HepG2 (cell line): Measurements from ENCODE around the gene DOCK1. TPM values are rescaled to one million over a fixed set of nuclear protein-coding genes. Genes with fewer than 3 reads are reported as not detected.

Experiments used
- ATAC-seq: fragments of 200-7000 bp; cut with Tn5 transposase; 3 replicates; pipeline ENCODE4 v1.9.1; 2020; ENCODE audit warnings: mild to moderate bottlenecking, moderate library complexity
- BruUV-seq: library from RNA; stranded (reverse); fragments of 400-500 nt; replicated peaks from 2 replicates; lab custom pipeline; 2021; lab: Mats Ljungman, UMichigan
- CTCF ChIA-PET: fragments of 300-600 bp; formaldehyde crosslinking; extraction: SDS; loops from one replicate; lab custom pipeline; 2021; ENCODE audit warnings: low total read pairs, inconsistent platforms, low intra/inter-chr PET ratio; lab: Yijun Ruan, JAX
- POLR2A ChIA-PET: fragments of 350-600 bp; sonication (Branson Sonifier 250); formaldehyde crosslinking; loops from one replicate; lab custom pipeline; 2020; ENCODE audit warnings: antibody characterized with exemption, inconsistent platforms; lab: Yijun Ruan, JAX
- DNase-seq: peaks from one replicate; pipeline ENCODE4 v3.0.0-alpha.2; 2015; ENCODE audit warnings: low spot score
- FAIRE-seq: peaks from 3 replicates; lab custom pipeline; 2011; peaks lifted over from hg19 to GRCh38; lab: Jason Lieb, UNC
- H2AFZ ChIP-seq: one replicate; pipeline ENCODE4 v1.6.1; 2011; ENCODE audit warnings: low read length, inconsistent platforms
- H3K27ac ChIP-seq: fragments of 300-600 bp; 3 replicates; pipeline ENCODE4 v1.8.0; 2011; ENCODE audit warnings: mixed run types, mild to moderate bottlenecking, mixed read lengths, low read length, inconsistent platforms; ENCODE audit not compliant: insufficient read depth; ENCODE audit errors: extremely low read length
- H3K27me3 ChIP-seq, 2 experiments: fragments of 200-600 bp in 1 of 2; 2 replicates in 1 of 2; 3 replicates in 1 of 2; pipeline versions ENCODE4 v1.6.0 to v1.8.0; 2011; ENCODE audit warnings: low read length in 2 of 2, mild to moderate bottlenecking in 2 of 2, moderate library complexity in 2 of 2, inconsistent platforms in 1 of 2; ENCODE audit not compliant: insufficient read depth in 2 of 2, control insufficient read depth in 1 of 2
- H3K36me3 ChIP-seq, 2 experiments: fragments of 200-600 bp in 1 of 2; replicated peaks in 1 of 2; 2 replicates in 1 of 2; 3 replicates in 1 of 2; pipeline versions ENCODE4 v1.5.1 to v1.8.0; 2011; ENCODE audit warnings: low read length in 2 of 2, inconsistent platforms in 1 of 2; ENCODE audit not compliant: insufficient read depth in 2 of 2, control insufficient read depth in 1 of 2
- H3K4me1 ChIP-seq: 2 replicates; pipeline ENCODE4 v1.5.1; 2012; ENCODE audit warnings: low read length, inconsistent platforms; ENCODE audit not compliant: insufficient read depth
- H3K4me2 ChIP-seq: 2 replicates; pipeline ENCODE4 v1.6.0; 2011; ENCODE audit warnings: low read depth, low read length, inconsistent platforms
- H3K4me3 ChIP-seq, 3 experiments: fragments of 200-600 bp in 1 of 3; sonication (generic), shearing (Covaris generic) in 1 of 3; replicated peaks in 1 of 3; 2 replicates each; pipeline ENCODE4 v1.5.1; 2011 to 2016; ENCODE audit warnings: low read length in 3 of 3, inconsistent platforms in 2 of 3, low read depth in 2 of 3, mild to moderate bottlenecking in 2 of 3, control low read depth in 1 of 3, mixed read lengths in 1 of 3; ENCODE audit not compliant: insufficient read depth in 1 of 3
- H3K79me2 ChIP-seq: one replicate; pipeline ENCODE4 v1.6.1; 2011; ENCODE audit warnings: low read length, inconsistent platforms; ENCODE audit not compliant: insufficient read depth
- H3K9ac ChIP-seq: 2 replicates; pipeline ENCODE4 v1.6.0; 2011; ENCODE audit warnings: mild to moderate bottlenecking, low read depth, low read length, inconsistent platforms; ENCODE audit not compliant: insufficient read depth
- H3K9me3 ChIP-seq: 2 replicates; pipeline ENCODE4 v1.5.1; 2012; ENCODE audit warnings: mild to moderate bottlenecking, low read length
- H4K20me1 ChIP-seq: 2 replicates; pipeline ENCODE4 v1.6.0; 2011; ENCODE audit warnings: inconsistent platforms, mild to moderate bottlenecking, low read length, moderate library complexity; ENCODE audit not compliant: insufficient read depth
- CREB3 ChIP-seq: sonication (generic); formaldehyde crosslinking; IDR thresholded peaks from 2 replicates; pipeline ENCODE4 v1.5.0; 2020; ENCODE audit warnings: missing genetic modification reagents
- GRHL1 ChIP-seq: sonication (generic); formaldehyde crosslinking; conservative IDR thresholded peaks from 2 replicates; pipeline ENCODE4 v1.8.0; 2022; ENCODE audit warnings: missing genetic modification reagents
- LRRFIP1 ChIP-seq: sonication (generic); formaldehyde crosslinking; conservative IDR thresholded peaks from 2 replicates; pipeline ENCODE4 v1.4.0; 2020; ENCODE audit warnings: missing genetic modification reagents
- MYNN ChIP-seq: sonication (generic); formaldehyde crosslinking; IDR thresholded peaks from 2 replicates; pipeline ENCODE4 v1.4.0; 2020; ENCODE audit warnings: mild to moderate bottlenecking, low read depth, missing genetic modification reagents
- MZF1 ChIP-seq: sonication (generic); formaldehyde crosslinking; IDR thresholded peaks from 2 replicates; pipeline ENCODE4 v1.8.1; 2023; ENCODE audit warnings: mild to moderate bottlenecking, missing genetic modification reagents, borderline replicate concordance
- THAP11 ChIP-seq: IDR thresholded peaks from 2 replicates; pipeline ENCODE4 v1.6.1; 2016; ENCODE audit warnings: missing biosample characterization, missing genetic modification reagents
- ZBTB33 ChIP-seq: sonication (generic); formaldehyde crosslinking; IDR thresholded peaks from 2 replicates; pipeline ENCODE4 v1.4.0; 2020; ENCODE audit warnings: missing genetic modification reagents
- ZNF430 ChIP-seq: sonication (generic); formaldehyde crosslinking; IDR thresholded peaks from 2 replicates; pipeline ENCODE4 v1.9.0; 2021; ENCODE audit warnings: mild to moderate bottlenecking, missing genetic modification reagents
- ZNF446 ChIP-seq: sonication (generic); formaldehyde crosslinking; IDR thresholded peaks from 2 replicates; pipeline ENCODE4 v1.5.0; 2020; ENCODE audit warnings: mild to moderate bottlenecking, missing genetic modification reagents
- ZNF614 ChIP-seq: IDR thresholded peaks from 2 replicates; pipeline ENCODE4 v1.6.1; 2018; ENCODE audit warnings: missing biosample characterization, missing genetic modification reagents, inconsistent platforms, borderline replicate concordance
- ZNF672 ChIP-seq: sonication (generic); formaldehyde crosslinking; IDR thresholded peaks from 2 replicates; pipeline ENCODE4 v1.8.1; 2022; ENCODE audit warnings: missing genetic modification reagents
- ZNF720 ChIP-seq: sonication (generic); formaldehyde crosslinking; IDR thresholded peaks from 2 replicates; pipeline ENCODE4 v1.4.0; 2020; ENCODE audit warnings: missing genetic modification reagents
- ZNF777 ChIP-seq: sonication (generic); formaldehyde crosslinking; IDR thresholded peaks from 2 replicates; pipeline ENCODE4 v1.4.0; 2020; ENCODE audit warnings: missing genetic modification reagents
- WGBS: methylation state at CpG from one replicate; pipeline ENCODE4 v1.1.6; 2017; ENCODE audit warnings: low lambda C conversion rate; 5-methylcytosine and 5-hydroxymethylcytosine counted together
- in situ Hi-C: cut with HindIII; loops from 2 replicates; pipeline ENCODE4 v1.10.0; 2017; ENCODE audit warnings: low pct_unique_long_range_greater_than_20kb; ENCODE audit not compliant: extremely low pct_ligation_motif_present
- intact Hi-C: fragments of 100-400 bp; cut with micrococcal nuclease; formaldehyde crosslinking; loops from one replicate; pipeline ENCODE4 v1.10.0; 2022; ENCODE audit not compliant: unreplicated experiment
- polyA plus RNA-seq, 8 experiments: library from polyadenylated mRNA; depleted of rRNA in 3 of 8; stranded (reverse) in 7 of 8; unstranded in 1 of 8; fragments of >200 nt; fragmentation: Illumina TruSeq in 4 of 8; extraction: Trizol in 4 of 8; gene quantifications; 2 replicates each; pipeline versions ENCODE4 v1.2.1 to v1.2.3, GENCODE V29; 2011 to 2016; ENCODE audit warnings: low read depth in 4 of 8, missing spikeins in 1 of 8, mixed read lengths in 1 of 8; ENCODE audit not compliant: insufficient read depth in 1 of 8
- total RNA-seq, 5 experiments: library from RNA; depleted of rRNA; stranded (reverse); fragments of >200 nt; fragmentation: Illumina TruSeq; extraction: Trizol; gene quantifications; 2 replicates each; pipeline ENCODE4 v1.2.3, GENCODE V29; 2016; ENCODE audit warnings: low read depth in 1 of 5
- TF ChIP-seq, protein P1 (sequence below): IDR thresholded peaks from 2 replicates; pipeline ENCODE4 v1.6.1; 2016; ENCODE audit warnings: mild to moderate bottlenecking, missing biosample characterization, missing genetic modification reagents

DOCK1 gene
- total and polyA plus RNA-seq, 2 of the 13 experiments (the other 11 are each of a cell fraction or from before 2014, with no cell fraction given) = 8.3 to 25.5 TPM

DNA sequence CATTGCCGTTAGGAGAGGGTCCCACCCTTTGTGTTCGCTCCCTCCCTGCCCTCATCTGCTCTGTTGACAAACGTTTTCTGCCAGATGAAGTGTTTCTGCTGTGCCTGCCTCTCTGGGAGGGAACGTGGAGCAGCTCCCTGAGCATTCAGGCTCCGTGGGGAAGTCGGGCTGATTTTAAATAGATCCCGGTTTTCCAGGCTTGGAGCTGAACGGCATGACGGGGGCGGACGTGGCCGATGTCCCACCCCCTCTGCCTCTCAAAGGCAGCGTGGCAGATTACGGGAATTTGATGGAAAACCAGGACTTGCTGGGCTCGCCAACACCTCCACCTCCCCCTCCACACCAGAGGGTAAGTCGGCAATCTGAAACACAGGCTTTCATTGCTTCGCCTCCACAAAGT is 542.0 kb downstream of the DOCK1 start:
- Histone ChIP-seq H4K20me1 (no peaks in the 10 kb centered on the region), H3K4me1 (no peaks in the 10 kb centered on the region), H3K27ac (no peak overlapping the region), H3K4me3 (no peak overlapping the region), H3K9ac (no peak overlapping the region), H3K9me3 (no peaks in the 10 kb centered on the region), H3K79me2 (no peaks in the 10 kb centered on the region), H3K36me3 (peaks cover 0 to 22% of the 10 kb centered on the region in 2 experiments; a peak in 3 of 5 replicates), H3K4me2 (no peak overlapping the region), H2AFZ (no peak overlapping the region), H3K27me3 (no peaks in the 10 kb centered on the region)
- FAIRE-seq (no peak), DNase-seq (no peak), ATAC-seq (no peak)
- no TSS peak for BruUV-seq
- ChIA-PET CTCF (no interaction called here), POLR2A (no interaction called here)
- WGBS = 91% methylated on average over 17 of the region's 17 CpGs
- TF ChIP-seq MZF1 (no peak), MYNN (no peak), ZNF446 (CRISPR knock-in tag) (no peak), ZNF672 (CRISPR knock-in tag) (no peak), ZNF614 (no peak), LRRFIP1 (no peak), GRHL1 (CRISPR knock-in tag) (no peak), ZBTB33 (CRISPR knock-in tag) (no peak), CREB3 (CRISPR knock-in tag) (no peak), ZNF777 (CRISPR knock-in tag) (no peak), ZNF430 (no peak), THAP11 (no peak), ZNF720 (CRISPR knock-in tag) (no peak)
- TF ChIP-seq, protein P1, sequence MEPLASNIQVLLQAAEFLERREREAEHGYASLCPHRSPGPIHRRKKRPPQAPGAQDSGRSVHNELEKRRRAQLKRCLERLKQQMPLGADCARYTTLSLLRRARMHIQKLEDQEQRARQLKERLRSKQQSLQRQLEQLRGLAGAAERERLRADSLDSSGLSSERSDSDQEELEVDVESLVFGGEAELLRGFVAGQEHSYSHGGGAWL (CRISPR knock-in tag) = no peak
- in situ Hi-C loops = no loop called here
- intact Hi-C loops = no loop called here
